ENCODE data around the gene NCKAP1. TPM values are rescaled to one million over a fixed set of nuclear protein-coding genes. Genes with fewer than 3 reads are reported as not detected.

Gene NCKAP1
- total RNA-seq, 1 experiment from 2014 or later = 76.2 TPM

DNA sequence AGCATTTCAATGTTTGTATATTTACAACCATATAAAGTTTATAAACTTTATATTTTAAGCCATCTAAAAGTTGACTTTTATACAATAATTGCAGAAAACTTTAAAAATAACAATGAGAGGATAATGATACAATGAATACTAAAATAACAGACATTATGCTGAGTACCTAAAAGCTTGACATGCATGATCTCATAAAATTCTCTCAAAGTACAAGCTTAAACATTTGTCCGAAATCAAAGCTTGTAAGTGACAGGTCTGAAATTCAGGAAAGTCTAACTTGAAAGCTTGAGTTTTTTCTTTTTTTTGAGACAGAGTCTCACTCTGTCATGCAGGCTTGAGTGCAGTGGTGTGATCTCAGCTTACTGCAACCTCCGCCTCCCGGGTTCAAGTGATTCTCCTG, 87.7 kb downstream of the NCKAP1 start:
- no peaks in the 10 kb centered on the region for H3K4me1 ChIP-seq (ENCODE audit: insufficient read depth, low read length)
- no peak overlapping the region for H2AFZ ChIP-seq (ENCODE audit: low read length)
- no TSS peak for BruUV-seq (replicated peaks)
- H3K36me3 ChIP-seq (ENCODE audit: low read depth, low read length) = peaks cover 18% of the 10 kb centered on the region
- no peak for ATAC-seq
- no peak overlapping the region for H3K27ac ChIP-seq (ENCODE audit: low read length)
- H3K27me3 ChIP-seq (ENCODE audit: low read length) = no peaks in the 10 kb centered on the region
- ChIA-PET POLR2A (ENCODE audit: unreplicated experiment) (interaction anchor here (0.6 kb wide), 1 partner anchor 76 kb away, joined by 9 read pairs; no protein-coding TSS in a partner anchor), CTCF (no interaction called here)
- no peaks in the 10 kb centered on the region for H3F3A ChIP-seq (ENCODE audit: low read length, unreplicated experiment)
- H3K9me3 ChIP-seq (ENCODE audit: low read length) = no peaks in the 10 kb centered on the region
- H3K79me2 ChIP-seq (ENCODE audit: low read length) = no peaks in the 10 kb centered on the region
- H4K20me1 ChIP-seq (ENCODE audit: low read length) = no peaks in the 10 kb centered on the region
- H3K4me3 ChIP-seq (ENCODE audit: low read length) = no peak overlapping the region
- no peak overlapping the region for H3K9ac ChIP-seq (ENCODE audit: low read length)
- H3K9me2 ChIP-seq (replicated peaks; ENCODE audit: low read length) = no peaks in the 10 kb centered on the region
- TF ChIP-seq EZH2phosphoT487 (IDR thresholded peaks at IDR 0.05; ENCODE audit: borderline replicate concordance, low read length) (no peak), EZH2 (IDR thresholded peaks at IDR 0.05; ENCODE audit: low read length, unreplicated experiment) (no peak)
- TF ChIP-seq, protein P1, sequence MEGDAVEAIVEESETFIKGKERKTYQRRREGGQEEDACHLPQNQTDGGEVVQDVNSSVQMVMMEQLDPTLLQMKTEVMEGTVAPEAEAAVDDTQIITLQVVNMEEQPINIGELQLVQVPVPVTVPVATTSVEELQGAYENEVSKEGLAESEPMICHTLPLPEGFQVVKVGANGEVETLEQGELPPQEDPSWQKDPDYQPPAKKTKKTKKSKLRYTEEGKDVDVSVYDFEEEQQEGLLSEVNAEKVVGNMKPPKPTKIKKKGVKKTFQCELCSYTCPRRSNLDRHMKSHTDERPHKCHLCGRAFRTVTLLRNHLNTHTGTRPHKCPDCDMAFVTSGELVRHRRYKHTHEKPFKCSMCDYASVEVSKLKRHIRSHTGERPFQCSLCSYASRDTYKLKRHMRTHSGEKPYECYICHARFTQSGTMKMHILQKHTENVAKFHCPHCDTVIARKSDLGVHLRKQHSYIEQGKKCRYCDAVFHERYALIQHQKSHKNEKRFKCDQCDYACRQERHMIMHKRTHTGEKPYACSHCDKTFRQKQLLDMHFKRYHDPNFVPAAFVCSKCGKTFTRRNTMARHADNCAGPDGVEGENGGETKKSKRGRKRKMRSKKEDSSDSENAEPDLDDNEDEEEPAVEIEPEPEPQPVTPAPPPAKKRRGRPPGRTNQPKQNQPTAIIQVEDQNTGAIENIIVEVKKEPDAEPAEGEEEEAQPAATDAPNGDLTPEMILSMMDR (conservative IDR thresholded peaks at IDR 0.05; ENCODE audit: low read depth, low read length) = no peak
- DNase-seq = no peak
- intact Hi-C loops (cut with micrococcal nuclease) = no loop called here
- no peak overlapping the region for H3K4me2 ChIP-seq (ENCODE audit: low read length)

DNA sequence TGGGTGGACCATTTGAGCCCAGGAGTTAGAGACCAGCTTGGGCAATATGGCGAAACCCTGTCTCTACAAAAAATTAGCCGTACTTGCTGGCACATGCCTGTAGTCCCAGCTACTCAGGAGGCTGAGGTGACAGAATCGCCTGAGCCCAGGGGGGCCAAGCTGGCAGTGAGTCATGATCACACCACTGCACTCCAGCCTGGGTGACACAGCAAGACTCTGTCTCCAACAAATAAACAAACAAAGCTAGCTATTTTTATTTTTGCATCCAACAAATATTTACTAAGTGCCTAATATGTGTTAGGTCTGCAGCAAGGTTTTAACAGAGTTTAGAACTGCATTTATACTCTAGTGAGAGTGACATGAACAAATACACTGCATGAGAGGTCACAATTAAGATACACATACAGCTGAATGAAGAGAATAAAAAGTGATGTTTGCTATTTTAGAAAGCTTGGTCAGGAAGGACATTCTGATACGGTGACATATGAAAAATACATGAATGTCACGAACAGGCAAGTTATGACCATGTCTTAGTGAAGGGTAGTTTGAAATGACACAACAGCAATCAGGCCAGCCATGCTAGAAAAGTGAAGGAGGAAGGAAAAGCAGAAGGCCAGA, 88.6 kb downstream of the NCKAP1 start:
- no peak overlapping the region for H3K4me3 ChIP-seq (ENCODE audit: low read length)
- peak; percentile 13 for DNase-seq
- H3K79me2 ChIP-seq (ENCODE audit: low read length) = no peaks in the 10 kb centered on the region
- no peaks in the 10 kb centered on the region for H3K4me1 ChIP-seq (ENCODE audit: insufficient read depth, low read length)
- TF ChIP-seq EZH2 (IDR thresholded peaks at IDR 0.05; ENCODE audit: low read length, unreplicated experiment) = no peak
- no TSS peak for BruUV-seq (replicated peaks)
- ChIA-PET CTCF (no interaction called here), POLR2A (ENCODE audit: unreplicated experiment) (no interaction called here)
- intact Hi-C loops (cut with micrococcal nuclease) = no loop called here
- H3K36me3 ChIP-seq (ENCODE audit: low read depth, low read length) = peaks cover 17% of the 10 kb centered on the region
- no peaks in the 10 kb centered on the region for H4K20me1 ChIP-seq (ENCODE audit: low read length)
- H3F3A ChIP-seq (ENCODE audit: low read length, unreplicated experiment) = no peaks in the 10 kb centered on the region
- peak; percentile 58 for ATAC-seq
- H3K27ac ChIP-seq (ENCODE audit: low read length) = no peak overlapping the region
- no peak overlapping the region for H3K4me2 ChIP-seq (ENCODE audit: low read length)
- H3K9me2 ChIP-seq (replicated peaks; ENCODE audit: low read length) = no peaks in the 10 kb centered on the region
- H2AFZ ChIP-seq (ENCODE audit: low read length) = no peak overlapping the region
- H3K9me3 ChIP-seq (ENCODE audit: low read length) = no peaks in the 10 kb centered on the region
- H3K27me3 ChIP-seq (ENCODE audit: low read length) = no peaks in the 10 kb centered on the region
- no peak overlapping the region for H3K9ac ChIP-seq (ENCODE audit: low read length)

DNA sequence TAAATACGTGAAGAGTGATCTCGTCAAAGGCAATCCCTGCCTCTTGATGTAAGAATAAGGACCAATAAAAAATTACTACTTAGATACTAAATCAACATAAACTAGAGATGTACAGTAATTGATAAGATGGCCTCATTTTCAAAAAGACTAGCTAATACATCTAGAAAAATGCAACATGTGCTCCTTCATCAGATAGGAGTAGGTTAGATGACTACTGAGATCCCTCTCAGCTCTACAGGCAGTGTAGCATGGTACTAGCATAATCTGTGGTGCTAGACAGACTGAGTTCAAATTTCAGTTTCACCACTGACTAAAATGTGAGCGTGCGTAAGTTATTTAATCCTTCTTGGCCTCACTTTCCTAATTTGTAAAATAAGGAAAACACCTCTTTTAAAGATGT, 89.2 kb downstream of the NCKAP1 start:
- Histone ChIP-seq H3K27me3 (ENCODE audit: low read length) (no peaks in the 10 kb centered on the region), H4K20me1 (ENCODE audit: low read length) (no peaks in the 10 kb centered on the region), H2AFZ (ENCODE audit: low read length) (no peak overlapping the region), H3K4me1 (ENCODE audit: insufficient read depth, low read length) (no peaks in the 10 kb centered on the region), H3K79me2 (ENCODE audit: low read length) (no peaks in the 10 kb centered on the region), H3K9me3 (ENCODE audit: low read length) (no peaks in the 10 kb centered on the region), H3K9ac (ENCODE audit: low read length) (no peak overlapping the region), H3K9me2 (replicated peaks; ENCODE audit: low read length) (no peaks in the 10 kb centered on the region), H3F3A (ENCODE audit: low read length, unreplicated experiment) (no peaks in the 10 kb centered on the region), H3K4me3 (ENCODE audit: low read length) (no peak overlapping the region), H3K27ac (ENCODE audit: low read length) (no peak overlapping the region), H3K4me2 (ENCODE audit: low read length) (no peak overlapping the region), H3K36me3 (ENCODE audit: low read depth, low read length) (peaks cover 17% of the 10 kb centered on the region)
- no TSS peak for BruUV-seq (replicated peaks)
- ChIA-PET POLR2A (ENCODE audit: unreplicated experiment) (no interaction called here), CTCF (no interaction called here)
- ATAC-seq (no peak), DNase-seq (no peak)
- intact Hi-C loops (cut with micrococcal nuclease) = no loop called here
- no peak for TF ChIP-seq EZH2 (IDR thresholded peaks at IDR 0.05; ENCODE audit: low read length, unreplicated experiment)
- TF ChIP-seq, protein P1 (conservative IDR thresholded peaks at IDR 0.05; ENCODE audit: low read depth, low read length) = no peak
- no peak for TF ChIP-seq EZH2phosphoT487 (IDR thresholded peaks at IDR 0.05; ENCODE audit: borderline replicate concordance, low read length)
